Measurements from ENCODE around the gene PTGER1. TPM values are rescaled to one million over a fixed set of nuclear protein-coding genes. Genes with fewer than 3 reads are reported as not detected.

Gene PTGER1
- total and polyA plus RNA-seq, 9 of the 15 experiments (the other 6 are each of a cell fraction or from before 2014, with no cell fraction given): 0.06 to 0.36 (median 0.31) TPM; not detected in 5

- intact Hi-C loops (cut with micrococcal nuclease): loop anchor here (10.0 kb wide), 1 partner anchor 116 kb away; no protein-coding TSS in a partner anchor
- peaks cover 3% of the 10 kb centered on the region; the same call in 1 of the 2 replicates for H4K20me1 ChIP-seq (replicated peaks; ENCODE audit: control insufficient read depth, insufficient read depth, low read length)
- FAIRE-seq: no peak
- peak overlapping the region; percentile 29 for H3K4me2 ChIP-seq (ENCODE audit: insufficient read depth, low read length)
- no peaks in the 10 kb centered on the region; the same call in 1 of the 2 replicates for H3K9me3 ChIP-seq (replicated peaks; ENCODE audit: control insufficient read depth, insufficient read depth, low read depth, low read length)
- peaks cover 50% of the 10 kb centered on the region for H3K36me3 ChIP-seq (ENCODE audit: control insufficient read depth, insufficient read depth, low read length)
- no peak overlapping the region for H2AFZ ChIP-seq (ENCODE audit: low read depth, low read length)
- no peaks in the 10 kb centered on the region for H3K27me3 ChIP-seq (ENCODE audit: control insufficient read depth in 2 of 2, insufficient read depth in 2 of 2, low read length in 2 of 2)
- POLR2A ChIA-PET: interaction anchor here (0.9 to 1.0 kb wide), 2 partner anchors 11 to 19 kb away, joined by 3 to 5 read pairs; no protein-coding TSS in a partner anchor
- CTCF ChIA-PET (ENCODE audit: low intra/inter-chr PET ratio): no interaction called here
- DNase-seq (ENCODE audit: extremely low read depth in 1 of 4, low spot score in 3 of 4): no peak
- H3K27ac ChIP-seq (ENCODE audit: extremely low read depth, low read depth, low read length): peak overlapping the region; percentile 47; the same call in 1 of the 3 replicates
- H3K9me1 ChIP-seq (ENCODE audit: control insufficient read depth, insufficient read depth, low read length): no peaks in the 10 kb centered on the region
- WGBS (ENCODE audit: insufficient coverage, low coverage, missing lambda C conversion rate): 65% methylated on average over 8 of the region's 9 CpGs
- BruUV-seq (replicated peaks): no TSS peak
- H3K4me3 ChIP-seq: no peak overlapping the region
- in situ Hi-C loops (cut with MboI): no loop called here
- peaks cover 69% of the 10 kb centered on the region for H3K79me2 ChIP-seq (ENCODE audit: control insufficient read depth, insufficient read depth, low read length)
- peak overlapping the region in 1 of 2 experiments; percentile 82; a peak in 2 of 4 replicates for H3K9ac ChIP-seq (ENCODE audit: insufficient read depth in 1 of 2, low read depth in 2 of 2, low read length in 2 of 2)
- ATAC-seq: no peak
- TF ChIP-seq TCF15 (CRISPR knock-in tag; IDR thresholded peaks at IDR 0.05) (no peak), RBFOX2 (IDR thresholded peaks at IDR 0.05; ENCODE audit: low read depth, low read length) (0 out of 2 replicates have a peak, but pooled peaks have one; percentile 1), POLR2G (IDR thresholded peaks at IDR 0.05; ENCODE audit: low read depth, low read length) (peak; percentile 20; the same call in 1 of the 2 replicates)
- peaks cover 26 to 49% of the 10 kb centered on the region in 2 experiments for H3K4me1 ChIP-seq (replicated peaks in 1 of 2; ENCODE audit: control insufficient read depth in 2 of 2, insufficient read depth in 2 of 2, low read length in 2 of 2)
These were observed 36.1 kb downstream of the PTGER1 start for GRCh38 chr19:14439014-14439413.

- no peaks in the 10 kb centered on the region for H3K27me3 ChIP-seq (ENCODE audit: control insufficient read depth in 2 of 2, insufficient read depth in 2 of 2, low read length in 2 of 2)
- 70% methylated on average over 7 of the region's 7 CpGs for WGBS (ENCODE audit: insufficient coverage, low coverage, missing lambda C conversion rate)
- DNase-seq (ENCODE audit: extremely low read depth in 1 of 4, low spot score in 3 of 4): no peak
- H3K4me2 ChIP-seq (ENCODE audit: insufficient read depth, low read length): no peak overlapping the region
- H3K79me2 ChIP-seq (ENCODE audit: control insufficient read depth, insufficient read depth, low read length): peaks cover 79% of the 10 kb centered on the region
- no peaks in the 10 kb centered on the region for H3K9me1 ChIP-seq (ENCODE audit: control insufficient read depth, insufficient read depth, low read length)
- intact Hi-C loops (cut with micrococcal nuclease) (loop anchor here (10.0 kb wide), 1 partner anchor 117 kb away; no protein-coding TSS in a partner anchor), in situ Hi-C loops (cut with MboI) (no loop called here)
- TF ChIP-seq KDM1A (IDR thresholded peaks at IDR 0.05) (peak; percentile 67 to 72), ID3 (CRISPR knock-in tag; IDR thresholded peaks at IDR 0.05) (no peak), ID3 (tag; IDR thresholded peaks at IDR 0.05) (no peak), ZNF121 (CRISPR knock-in tag; conservative IDR thresholded peaks at IDR 0.05) (peak; percentile 99), BCOR (IDR thresholded peaks at IDR 0.05) (peak; percentile 81), RNF219 (CRISPR knock-in tag; IDR thresholded peaks at IDR 0.05) (no peak), HDAC2 (IDR thresholded peaks at IDR 0.05) (0 out of 2 replicates have a peak, but pooled peaks have one; percentile 25)
- no peaks in the 10 kb centered on the region; the same call in 1 of the 2 replicates for H4K20me1 ChIP-seq (replicated peaks; ENCODE audit: control insufficient read depth, insufficient read depth, low read length)
- H3K4me1 ChIP-seq (replicated peaks in 1 of 2; ENCODE audit: control insufficient read depth in 2 of 2, insufficient read depth in 2 of 2, low read length in 2 of 2): peaks cover 28 to 62% of the 10 kb centered on the region in 2 experiments
- H2AFZ ChIP-seq (ENCODE audit: low read depth, low read length): no peak overlapping the region
- no TSS peak for BruUV-seq (replicated peaks)
- H3K9ac ChIP-seq (ENCODE audit: insufficient read depth in 1 of 2, low read depth in 2 of 2, low read length in 2 of 2): no peak overlapping the region
- peaks cover 37% of the 10 kb centered on the region for H3K36me3 ChIP-seq (ENCODE audit: control insufficient read depth, insufficient read depth, low read length)
- FAIRE-seq: no peak
- H3K27ac ChIP-seq (ENCODE audit: extremely low read depth, low read depth, low read length): no peak overlapping the region
- ChIA-PET POLR2A (interaction anchor here (0.7 to 1.5 kb wide), 2 partner anchors 12 to 21 kb away, joined by 3 to 6 read pairs; no protein-coding TSS in a partner anchor), CTCF (ENCODE audit: low intra/inter-chr PET ratio) (no interaction called here)
- no peak for ATAC-seq
- H3K9me3 ChIP-seq (replicated peaks; ENCODE audit: control insufficient read depth, insufficient read depth, low read depth, low read length): no peaks in the 10 kb centered on the region
- no peak overlapping the region for H3K4me3 ChIP-seq
These were observed 37.5 kb downstream of the PTGER1 start for GRCh38 chr19:14437578-14438140.
